GM12878 (cell line): ENCODE data around the gene TOP2A. TPM values are rescaled to one million over a fixed set of nuclear protein-coding genes. Genes with fewer than 3 reads are reported as not detected.

Source experiments
- ATAC-seq: fragments of 200-7000 bp; cut with Tn5 transposase; 3 replicates; pipeline ENCODE4 v1.9.1; 2020; ENCODE audit warnings: mild to moderate bottlenecking, moderate library complexity
- BruUV-seq: library from RNA; stranded (reverse); fragments of 400-500 nt; replicated peaks from 2 replicates; lab custom pipeline; 2021; lab: Mats Ljungman, UMichigan
- CTCF ChIA-PET: fragments of 300-600 bp; sonication (Branson Sonifier 250); formaldehyde crosslinking; extraction: SDS; loops from one replicate; lab custom pipeline; 2021; ENCODE audit warnings: inconsistent platforms; lab: Yijun Ruan, JAX
- POLR2A ChIA-PET: fragments of 350-600 bp; formaldehyde crosslinking; extraction: SDS; loops from one replicate; lab custom pipeline; 2021; ENCODE audit warnings: inconsistent platforms; lab: Charles Lee
- RAD21 ChIA-PET: fragments of 300-600 bp; sonication (Branson Sonifier 250); formaldehyde crosslinking; loops from one replicate; lab custom pipeline; 2023; ENCODE audit warnings: antibody characterized with exemption; ENCODE audit not compliant: unreplicated experiment; lab: Charles Lee
- SMC1A ChIA-PET: fragments of 300-600 bp; sonication (Branson Sonifier 250); formaldehyde crosslinking; loops from one replicate; lab custom pipeline; 2023; ENCODE audit not compliant: unreplicated experiment, uncharacterized antibody; lab: Charles Lee
- DNase-seq: peaks from one replicate; pipeline ENCODE4 v3.0.0-alpha.2; 2011; ENCODE audit warnings: low read depth, low spot score
- FAIRE-seq: peaks from 3 replicates; lab custom pipeline; 2011; peaks lifted over from hg19 to GRCh38; lab: Jason Lieb, UNC
- H2AFZ ChIP-seq: 2 replicates; pipeline ENCODE4 v1.6.0; 2011; ENCODE audit warnings: low read depth, low read length, control low read depth; ENCODE audit not compliant: control insufficient read depth
- H3K27ac ChIP-seq: 2 replicates; pipeline ENCODE4 v1.5.1; 2011; ENCODE audit warnings: control low read depth; ENCODE audit not compliant: control insufficient read depth, insufficient read depth
- H3K27me3 ChIP-seq, 2 experiments: replicated peaks in 1 of 2; 2 replicates each; pipeline versions ENCODE4 v1.6.0 to v1.6.1; 2011; ENCODE audit warnings: low read length in 1 of 2; ENCODE audit not compliant: control insufficient read depth in 2 of 2, insufficient read depth in 2 of 2
- H3K36me3 ChIP-seq, 2 experiments: 2 replicates each; pipeline ENCODE4 v1.5.1; 2011; ENCODE audit warnings: low read length in 1 of 2; ENCODE audit not compliant: control insufficient read depth in 2 of 2, insufficient read depth in 2 of 2
- H3K4me1 ChIP-seq: 2 replicates; pipeline ENCODE4 v1.6.1; 2011; ENCODE audit warnings: mild to moderate bottlenecking, low read length, moderate library complexity, mixed read lengths; ENCODE audit not compliant: control insufficient read depth, insufficient read depth
- H3K4me2 ChIP-seq: 2 replicates; pipeline ENCODE4 v1.6.0; 2011; ENCODE audit warnings: control low read depth; ENCODE audit not compliant: control insufficient read depth, insufficient read depth
- H3K4me3 ChIP-seq: fragments of 200-600 bp; sonication (generic); 2 replicates; pipeline ENCODE4 v1.5.1; 2016
- H3K79me2 ChIP-seq: 2 replicates; pipeline ENCODE4 v1.6.0; 2011; ENCODE audit warnings: low read length; ENCODE audit not compliant: control insufficient read depth, insufficient read depth
- H3K9ac ChIP-seq: 2 replicates; pipeline ENCODE4 v1.8.0; 2011; ENCODE audit warnings: low read length, control low read depth, mixed read lengths; ENCODE audit not compliant: control insufficient read depth, insufficient read depth
- H3K9me3 ChIP-seq: replicated peaks from 3 replicates; pipeline ENCODE4 v1.5.1; 2011; ENCODE audit warnings: mild to moderate bottlenecking, low read length; ENCODE audit not compliant: control insufficient read depth, insufficient read depth
- H4K20me1 ChIP-seq: 2 replicates; pipeline ENCODE4 v1.6.0; 2011; ENCODE audit not compliant: control insufficient read depth, insufficient read depth
- EED ChIP-seq: sonication (generic); IDR thresholded peaks from 2 replicates; pipeline ENCODE4 v1.6.1; 2016; ENCODE audit warnings: antibody characterized with exemption, low read depth
- FOXM1 ChIP-seq: IDR thresholded peaks from 2 replicates; pipeline ENCODE4 v1.6.1; 2012; ENCODE audit warnings: low read depth, mild to moderate bottlenecking, inconsistent platforms, low read length, moderate library complexity
- JUND ChIP-seq: IDR thresholded peaks from 2 replicates; pipeline ENCODE4 v1.6.1; 2012; ENCODE audit warnings: low read depth, mild to moderate bottlenecking, low read length, improper control_type of control experiment, moderate library complexity
- MTA2 ChIP-seq: fragments of 450-650 bp; IDR thresholded peaks from 2 replicates; pipeline ENCODE4 v1.6.1; 2016; ENCODE audit warnings: low read depth, mild to moderate bottlenecking, moderate library complexity
- NRF1 ChIP-seq: conservative IDR thresholded peaks from 2 replicates; pipeline ENCODE4 v1.6.1; 2011; ENCODE audit warnings: mild to moderate bottlenecking, low read depth, low read length, improper control_type of control experiment
- RELA ChIP-seq: fragments of 450-650 bp; IDR thresholded peaks from 2 replicates; pipeline ENCODE4 v1.8.0; 2014; ENCODE audit warnings: borderline replicate concordance; ENCODE audit not compliant: partially characterized antibody
- WGBS: methylation state at CpG from one replicate; pipeline ENCODE4 v1.1.6; 2016; ENCODE audit warnings: low lambda C conversion rate; ENCODE audit not compliant: insufficient replicate concordance, insufficient coverage; ENCODE audit errors: missing lambda C conversion rate; 5-methylcytosine and 5-hydroxymethylcytosine counted together
- in situ Hi-C: fragments of 300-500 bp; cut with MboI; formaldehyde crosslinking; loops from 9 replicates; pipeline ENCODE4 v1.14.3; 2018; ENCODE audit warnings: mixed read lengths
- intact Hi-C: fragments of 100-400 bp; cut with micrococcal nuclease; formaldehyde crosslinking; loops from one replicate; pipeline ENCODE4 v1.14.2; 2022; ENCODE audit not compliant: unreplicated experiment
- polyA plus RNA-seq, 11 experiments: library from polyadenylated mRNA; depleted of rRNA in 4 of 11; unstranded in 6 of 11; stranded (reverse) in 5 of 11; fragments of >200 nt; fragmentation: Nextera tagmentation in 4 of 11; fragmentation: Illumina TruSeq in 1 of 11; extraction: Ambion mirVana in 4 of 11; extraction: Trizol in 1 of 11; gene quantifications; 1 replicate in 1 of 11; 2 replicates in 10 of 11; pipeline versions ENCODE4 v1.2.1 to v1.2.3, GENCODE V29; 2011 to 2016; ENCODE audit warnings: inconsistent platforms in 2 of 11, missing spikeins in 2 of 11, low read depth in 1 of 11
- total RNA-seq, 4 experiments: library from RNA; depleted of rRNA in 3 of 4; stranded (reverse); fragments of >200 nt in 3 of 4; fragmentation: Illumina TruSeq in 1 of 4; extraction: Trizol in 1 of 4; gene quantifications; 2 replicates each; pipeline versions ENCODE4 v1.2.1 to v1.2.3, GENCODE V29; 2013 to 2021
- TF ChIP-seq, protein P1 (sequence below): IDR thresholded peaks from 2 replicates; pipeline ENCODE4 v1.6.1; 2011; ENCODE audit warnings: borderline replicate concordance, low read depth, mild to moderate bottlenecking, moderate library complexity, low read length; ENCODE audit not compliant: insufficient read depth, poor library complexity, severe bottlenecking
- TF ChIP-seq, protein P2 (sequence below): fragments of 450-650 bp; formaldehyde crosslinking; IDR thresholded peaks from 2 replicates; pipeline ENCODE4 v1.4.0; 2020; ENCODE audit warnings: mild to moderate bottlenecking, moderate library complexity

TOP2A gene
- total and polyA plus RNA-seq, 10 of the 15 experiments (the other 5 are each of a cell fraction or from before 2014, with no cell fraction given), result 117 to 275 (median 232) TPM

DNA sequence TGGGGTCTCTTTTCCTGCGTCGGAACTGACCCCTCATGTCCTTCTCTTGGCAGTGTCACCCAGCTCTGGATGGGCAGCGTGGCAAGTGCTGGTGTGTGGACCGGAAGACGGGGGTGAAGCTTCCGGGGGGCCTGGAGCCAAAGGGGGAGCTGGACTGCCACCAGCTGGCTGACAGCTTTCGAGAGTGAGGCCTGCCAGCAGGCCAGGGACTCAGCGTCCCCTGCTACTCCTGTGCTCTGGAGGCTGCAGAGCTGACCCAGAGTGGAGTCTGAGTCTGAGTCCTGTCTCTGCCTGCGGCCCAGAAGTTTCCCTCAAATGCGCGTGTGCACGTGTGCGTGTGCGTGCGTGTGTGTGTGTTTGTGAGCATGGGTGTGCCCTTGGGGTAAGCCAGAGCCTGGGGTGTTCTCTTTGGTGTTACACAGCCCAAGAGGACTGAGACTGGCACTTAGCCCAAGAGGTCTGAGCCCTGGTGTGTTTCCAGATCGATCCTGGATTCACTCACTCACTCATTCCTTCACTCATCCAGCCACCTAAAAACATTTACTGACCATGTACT lies 38.8 kb upstream of the TOP2A start:
- BruUV-seq, result no TSS peak
- Histone ChIP-seq H3K4me2 (no peak overlapping the region), H3K4me3 (no peak overlapping the region), H3K36me3 (no peaks in the 10 kb centered on the region), H3K27ac (no peak overlapping the region), H2AFZ (no peak overlapping the region), H3K9ac (no peak overlapping the region), H3K4me1 (no peaks in the 10 kb centered on the region), H3K27me3 (no peaks in the 10 kb centered on the region), H3K9me3 (no peaks in the 10 kb centered on the region), H4K20me1 (no peaks in the 10 kb centered on the region), H3K79me2 (no peaks in the 10 kb centered on the region)
- ChIA-PET SMC1A (interaction anchor here (1.0 to 1.6 kb wide), 6 partner anchors 9 to 76 kb away, joined by 3 to 5 read pairs (median 3); no protein-coding TSS in a partner anchor), RAD21 (interaction anchor here (0.6 to 1.1 kb wide), 3 partner anchors 10 to 79 kb away, joined by 3 to 4 read pairs (median 3); no protein-coding TSS in a partner anchor), CTCF (interaction anchor here (1.6 to 2.4 kb wide), 2 partner anchors 20 to 102 kb away, joined by 4 to 15 read pairs; no protein-coding TSS in a partner anchor), POLR2A (interaction anchor here (0.7 to 1.8 kb wide), 2 partner anchors 10 to 38 kb away, joined by 4 to 10 read pairs; no protein-coding TSS in a partner anchor)
- DNase-seq (no peak), ATAC-seq (no peak), FAIRE-seq (no peak)
- intact Hi-C loops, result no loop called here
- TF ChIP-seq EED (no peak), JUND (no peak), MTA2 (no peak), RELA (no peak), NRF1 (no peak), FOXM1 (no peak)
- TF ChIP-seq, protein P1, sequence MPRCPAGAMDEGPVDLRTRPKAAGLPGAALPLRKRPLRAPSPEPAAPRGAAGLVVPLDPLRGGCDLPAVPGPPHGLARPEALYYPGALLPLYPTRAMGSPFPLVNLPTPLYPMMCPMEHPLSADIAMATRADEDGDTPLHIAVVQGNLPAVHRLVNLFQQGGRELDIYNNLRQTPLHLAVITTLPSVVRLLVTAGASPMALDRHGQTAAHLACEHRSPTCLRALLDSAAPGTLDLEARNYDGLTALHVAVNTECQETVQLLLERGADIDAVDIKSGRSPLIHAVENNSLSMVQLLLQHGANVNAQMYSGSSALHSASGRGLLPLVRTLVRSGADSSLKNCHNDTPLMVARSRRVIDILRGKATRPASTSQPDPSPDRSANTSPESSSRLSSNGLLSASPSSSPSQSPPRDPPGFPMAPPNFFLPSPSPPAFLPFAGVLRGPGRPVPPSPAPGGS, result peak; percentile 31
- TF ChIP-seq, protein P2, sequence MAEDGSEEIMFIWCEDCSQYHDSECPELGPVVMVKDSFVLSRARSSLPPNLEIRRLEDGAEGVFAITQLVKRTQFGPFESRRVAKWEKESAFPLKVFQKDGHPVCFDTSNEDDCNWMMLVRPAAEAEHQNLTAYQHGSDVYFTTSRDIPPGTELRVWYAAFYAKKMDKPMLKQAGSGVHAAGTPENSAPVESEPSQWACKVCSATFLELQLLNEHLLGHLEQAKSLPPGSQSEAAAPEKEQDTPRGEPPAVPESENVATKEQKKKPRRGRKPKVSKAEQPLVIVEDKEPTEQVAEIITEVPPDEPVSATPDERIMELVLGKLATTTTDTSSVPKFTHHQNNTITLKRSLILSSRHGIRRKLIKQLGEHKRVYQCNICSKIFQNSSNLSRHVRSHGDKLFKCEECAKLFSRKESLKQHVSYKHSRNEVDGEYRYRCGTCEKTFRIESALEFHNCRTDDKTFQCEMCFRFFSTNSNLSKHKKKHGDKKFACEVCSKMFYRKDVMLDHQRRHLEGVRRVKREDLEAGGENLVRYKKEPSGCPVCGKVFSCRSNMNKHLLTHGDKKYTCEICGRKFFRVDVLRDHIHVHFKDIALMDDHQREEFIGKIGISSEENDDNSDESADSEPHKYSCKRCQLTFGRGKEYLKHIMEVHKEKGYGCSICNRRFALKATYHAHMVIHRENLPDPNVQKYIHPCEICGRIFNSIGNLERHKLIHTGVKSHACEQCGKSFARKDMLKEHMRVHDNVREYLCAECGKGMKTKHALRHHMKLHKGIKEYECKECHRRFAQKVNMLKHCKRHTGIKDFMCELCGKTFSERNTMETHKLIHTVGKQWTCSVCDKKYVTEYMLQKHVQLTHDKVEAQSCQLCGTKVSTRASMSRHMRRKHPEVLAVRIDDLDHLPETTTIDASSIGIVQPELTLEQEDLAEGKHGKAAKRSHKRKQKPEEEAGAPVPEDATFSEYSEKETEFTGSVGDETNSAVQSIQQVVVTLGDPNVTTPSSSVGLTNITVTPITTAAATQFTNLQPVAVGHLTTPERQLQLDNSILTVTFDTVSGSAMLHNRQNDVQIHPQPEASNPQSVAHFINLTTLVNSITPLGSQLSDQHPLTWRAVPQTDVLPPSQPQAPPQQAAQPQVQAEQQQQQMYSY (CRISPR knock-in tag), result no peak
- WGBS, result 70% methylated on average over 16 of the region's 16 CpGs
- in situ Hi-C loops, result no loop called here
